BJ (cell line): ENCODE measurements around the gene KCNJ16. TPM values are rescaled to one million over a fixed set of nuclear protein-coding genes. Genes with fewer than 3 reads are reported as not detected.

ENCODE experiments used
- CTCF ChIA-PET: fragments of 350-600 bp; formaldehyde crosslinking; extraction: SDS; loops from one replicate; lab custom pipeline; 2021; ENCODE audit warnings: antibody characterized with exemption, inconsistent platforms; lab: Yijun Ruan, JAX
- POLR2A ChIA-PET: fragments of 300-600 bp; sonication (Branson Sonifier 250); formaldehyde crosslinking; extraction: SDS; loops from one replicate; lab custom pipeline; 2021; ENCODE audit warnings: antibody characterized with exemption; lab: Charles Lee
- DNase-seq: peaks from one replicate; pipeline ENCODE4 v3.0.0-alpha.2; 2011; ENCODE audit warnings: low read depth
- H3K27me3 ChIP-seq: 2 replicates; pipeline ENCODE4 v1.6.0; 2011; ENCODE audit warnings: low read length; ENCODE audit not compliant: control insufficient read depth, insufficient read depth
- H3K36me3 ChIP-seq: 2 replicates; pipeline ENCODE4 v1.5.1; 2011; ENCODE audit warnings: low read length; ENCODE audit not compliant: control insufficient read depth, insufficient read depth
- H3K4me3 ChIP-seq: 2 replicates; pipeline ENCODE4 v1.5.1; 2011; ENCODE audit warnings: low read depth, mild to moderate bottlenecking, control low read depth, low read length
- polyA plus RNA-seq: library from polyadenylated mRNA; depleted of rRNA; stranded (reverse); fragments of >200 nt; gene quantifications from 2 replicates; pipeline ENCODE4 v1.2.3, GENCODE V29; 2011
- TF ChIP-seq, protein P1 (sequence below): IDR thresholded peaks from 2 replicates; pipeline ENCODE4 v1.5.1; 2011; ENCODE audit warnings: low read depth, mild to moderate bottlenecking, control low read depth, inconsistent platforms, low read length, moderate library complexity; ENCODE audit not compliant: insufficient read depth

KCNJ16 gene
- polyA plus RNA-seq, 1 experiment, result not detected

DNA sequence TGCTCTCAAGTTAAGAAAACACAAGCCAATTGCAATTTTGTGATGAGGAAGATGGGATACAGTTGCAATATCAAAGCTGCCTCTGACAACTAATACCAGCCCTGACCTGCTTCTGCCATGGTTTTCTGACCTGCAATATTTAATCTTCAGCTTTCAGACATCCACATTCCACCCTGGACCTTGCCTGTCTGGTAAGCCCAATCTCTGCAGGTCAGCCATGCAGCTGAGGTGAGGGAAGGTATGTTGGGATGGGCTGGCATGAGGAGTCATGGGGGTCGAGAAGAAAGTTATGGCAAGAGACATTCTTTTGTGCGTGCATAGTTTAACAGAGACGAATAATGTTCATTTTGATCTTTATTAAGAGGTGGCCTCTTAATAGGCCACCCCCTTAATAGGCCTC is 31.5 kb downstream of the KCNJ16 start:
- POLR2A ChIA-PET, result no interaction called here
- TF ChIP-seq, protein P1, sequence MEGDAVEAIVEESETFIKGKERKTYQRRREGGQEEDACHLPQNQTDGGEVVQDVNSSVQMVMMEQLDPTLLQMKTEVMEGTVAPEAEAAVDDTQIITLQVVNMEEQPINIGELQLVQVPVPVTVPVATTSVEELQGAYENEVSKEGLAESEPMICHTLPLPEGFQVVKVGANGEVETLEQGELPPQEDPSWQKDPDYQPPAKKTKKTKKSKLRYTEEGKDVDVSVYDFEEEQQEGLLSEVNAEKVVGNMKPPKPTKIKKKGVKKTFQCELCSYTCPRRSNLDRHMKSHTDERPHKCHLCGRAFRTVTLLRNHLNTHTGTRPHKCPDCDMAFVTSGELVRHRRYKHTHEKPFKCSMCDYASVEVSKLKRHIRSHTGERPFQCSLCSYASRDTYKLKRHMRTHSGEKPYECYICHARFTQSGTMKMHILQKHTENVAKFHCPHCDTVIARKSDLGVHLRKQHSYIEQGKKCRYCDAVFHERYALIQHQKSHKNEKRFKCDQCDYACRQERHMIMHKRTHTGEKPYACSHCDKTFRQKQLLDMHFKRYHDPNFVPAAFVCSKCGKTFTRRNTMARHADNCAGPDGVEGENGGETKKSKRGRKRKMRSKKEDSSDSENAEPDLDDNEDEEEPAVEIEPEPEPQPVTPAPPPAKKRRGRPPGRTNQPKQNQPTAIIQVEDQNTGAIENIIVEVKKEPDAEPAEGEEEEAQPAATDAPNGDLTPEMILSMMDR, result no peak

DNA sequence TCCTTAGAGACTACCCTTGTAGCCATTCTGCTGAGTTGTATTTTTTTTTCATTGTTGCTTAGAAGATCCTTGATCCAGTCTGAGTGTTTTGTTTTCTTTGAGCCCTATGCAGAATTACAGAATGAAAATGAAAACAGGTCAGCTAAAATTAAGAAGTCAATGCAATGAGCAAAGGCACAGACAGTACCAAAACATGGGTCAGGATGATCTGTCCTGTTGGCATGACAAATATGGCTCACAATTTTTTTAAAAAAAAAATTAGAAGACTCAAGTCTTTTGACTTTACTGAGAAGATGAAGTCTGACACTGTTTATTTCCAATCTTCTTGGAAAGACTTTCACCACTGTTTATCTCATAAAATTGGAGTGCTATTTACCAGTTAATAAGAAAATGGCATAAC is 32.4 kb downstream of the KCNJ16 start:
- ChIA-PET CTCF (no interaction called here), POLR2A (no interaction called here)
- TF ChIP-seq, protein P1, result no peak
- Histone ChIP-seq H3K4me3 (no peak overlapping the region), H3K27me3 (no peaks in the 10 kb centered on the region), H3K36me3 (no peaks in the 10 kb centered on the region)
- no peak for DNase-seq

More for the DNA sequence above, 31.5 kb downstream of the KCNJ16 start:
- DNase-seq, result no peak
- Histone ChIP-seq H3K27me3 (no peaks in the 10 kb centered on the region), H3K4me3 (no peak overlapping the region), H3K36me3 (no peaks in the 10 kb centered on the region)
- CTCF ChIA-PET, result no interaction called here

DNA sequence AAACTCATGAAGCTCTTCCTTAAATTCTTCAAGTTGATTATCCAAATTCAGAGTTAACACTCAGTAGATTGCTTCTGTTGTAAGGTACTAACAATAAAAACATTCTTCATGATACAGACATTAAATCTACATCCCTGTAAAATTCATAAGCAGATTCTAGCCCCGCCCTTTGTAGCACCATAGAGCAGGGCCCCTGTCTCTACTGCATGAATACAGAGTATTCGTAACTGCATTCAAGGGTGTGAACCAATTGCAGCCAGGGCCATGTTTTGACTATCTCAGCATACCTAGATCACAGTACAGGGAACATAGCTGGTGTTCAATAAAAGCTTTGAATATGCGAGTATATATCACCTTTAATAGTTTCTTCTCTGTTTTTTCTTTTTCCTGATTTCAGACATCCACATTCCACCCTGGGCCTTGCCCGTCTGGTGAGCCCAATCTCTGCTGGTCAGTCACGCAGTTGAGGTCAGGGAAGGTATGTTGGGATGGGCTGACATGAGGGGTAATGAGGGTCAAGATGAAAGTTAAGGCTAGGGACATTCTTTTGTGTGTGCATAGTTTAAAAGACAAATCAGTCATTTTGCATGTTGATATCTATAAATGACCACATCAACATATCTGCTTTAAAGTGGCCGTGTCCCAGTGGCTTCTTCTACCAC is 33.0 kb downstream of the KCNJ16 start:
- TF ChIP-seq, protein P1, result no peak
- Histone ChIP-seq H3K36me3 (no peaks in the 10 kb centered on the region), H3K4me3 (no peak overlapping the region), H3K27me3 (no peaks in the 10 kb centered on the region)
- POLR2A ChIA-PET, result no interaction called here
- CTCF ChIA-PET, result no interaction called here
- no peak for DNase-seq

DNA sequence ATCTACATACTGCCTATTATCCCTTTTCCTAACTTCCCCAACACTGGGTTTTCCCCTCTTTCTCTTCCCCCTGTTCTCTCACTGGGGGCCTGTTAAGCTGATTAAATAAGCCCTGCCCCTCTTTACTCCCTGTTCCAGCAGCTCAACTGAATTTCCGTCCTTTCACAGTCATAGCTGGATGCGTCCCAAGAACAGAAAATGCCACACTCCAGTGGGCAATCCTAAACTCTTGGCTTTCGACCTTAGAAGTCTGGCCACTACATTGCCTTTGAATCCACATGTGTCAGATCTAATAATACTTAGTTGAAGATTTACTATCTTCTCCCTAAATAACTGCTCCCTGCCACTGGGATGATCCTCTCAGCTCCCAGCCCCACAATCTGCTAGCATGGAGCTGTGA is 34.5 kb downstream of the KCNJ16 start:
- DNase-seq, result no peak
- Histone ChIP-seq H3K36me3 (no peaks in the 10 kb centered on the region), H3K27me3 (no peaks in the 10 kb centered on the region), H3K4me3 (no peak overlapping the region)
- POLR2A ChIA-PET, result no interaction called here
- CTCF ChIA-PET, result no interaction called here
- TF ChIP-seq, protein P1, result no peak

DNA sequence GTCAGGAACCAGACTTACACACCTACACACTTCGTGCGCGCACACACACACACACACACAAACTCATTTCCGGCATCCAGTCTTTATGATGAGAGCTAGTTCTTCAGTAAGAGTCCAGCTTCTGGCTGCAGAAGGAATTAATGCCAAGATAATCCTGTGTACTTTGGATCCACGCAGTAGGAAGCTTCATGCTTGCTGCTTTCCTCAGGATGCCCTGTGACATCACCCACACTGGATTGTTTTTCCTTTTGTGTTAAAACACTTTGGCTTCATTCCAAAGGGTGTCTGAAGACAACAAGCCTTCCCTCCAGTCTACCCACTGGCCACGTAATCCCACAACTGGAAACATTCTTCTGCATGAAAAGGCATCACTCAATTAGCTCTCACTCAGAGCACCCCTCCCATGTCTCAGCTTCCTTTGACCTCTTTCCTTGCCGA is 35.4 kb downstream of the KCNJ16 start:
- Histone ChIP-seq H3K36me3 (no peaks in the 10 kb centered on the region), H3K4me3 (no peak overlapping the region), H3K27me3 (0 out of 2 replicates have a peak, but pooled peaks cover under 1% of the 10 kb centered on the region)
- POLR2A ChIA-PET, result no interaction called here
- DNase-seq, result no peak
- CTCF ChIA-PET, result no interaction called here
- TF ChIP-seq, protein P1, result no peak
